ENCODE measurements around the gene COBLL1. TPM values are rescaled to one million over a fixed set of nuclear protein-coding genes. Genes with fewer than 3 reads are reported as not detected.

The COBLL1 gene
- total RNA-seq, 1 experiment from 2014 or later: 5.9 TPM

DNA sequence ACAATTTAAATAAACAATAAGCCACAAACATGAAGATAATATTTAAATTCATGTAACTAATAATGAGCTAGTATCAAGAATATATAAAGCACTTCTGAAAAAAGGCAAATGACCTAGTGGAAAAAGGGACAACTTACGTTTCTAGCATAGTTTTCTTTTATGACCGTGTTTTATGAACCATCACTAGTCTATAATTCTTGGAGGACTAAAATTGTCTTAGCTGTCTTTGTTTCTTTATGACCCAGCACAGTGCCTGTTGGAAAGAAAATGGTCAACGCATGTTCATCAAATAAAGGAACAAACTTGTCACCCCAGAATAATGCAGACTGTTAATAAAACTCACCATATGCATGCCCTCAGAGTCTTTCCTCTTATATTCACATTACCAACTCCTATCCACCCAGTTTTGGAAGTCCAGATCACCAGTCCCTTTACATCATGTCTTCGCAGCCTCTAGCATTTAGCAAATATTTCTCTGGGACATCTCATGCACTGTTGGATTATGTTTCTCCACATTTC is 162.9 kb downstream of the COBLL1 start:
- no peak overlapping the region for H3K9ac ChIP-seq (ENCODE audit: extremely low read depth, insufficient read length, low read length)
- H2BK20ac ChIP-seq (ENCODE audit: low read depth, low read length, poor library complexity, severe bottlenecking): no peak overlapping the region
- DNase-seq: no peak
- no peaks in the 10 kb centered on the region for H3K79me2 ChIP-seq (ENCODE audit: insufficient read depth, low read length)
- H2BK15ac ChIP-seq (ENCODE audit: low read depth, low read length): no peak overlapping the region
- no peak overlapping the region for H3K23ac ChIP-seq (ENCODE audit: insufficient read length, low read depth, low read length)
- no peak overlapping the region for H2AK5ac ChIP-seq (ENCODE audit: insufficient read length, low read length)
- H3K27ac ChIP-seq (ENCODE audit: insufficient read length, low read depth, low read length): no peak overlapping the region
- no peak overlapping the region for H2AFZ ChIP-seq (ENCODE audit: low read length)
- no peaks in the 10 kb centered on the region for H3K79me1 ChIP-seq (ENCODE audit: insufficient read depth, low read depth, low read length, poor library complexity, severe bottlenecking)
- H3T11ph ChIP-seq (ENCODE audit: low read length): no peak overlapping the region
- no peak overlapping the region for H4K5ac ChIP-seq (ENCODE audit: insufficient read length, low read depth, low read length)
- no peaks in the 10 kb centered on the region for H3K9me3 Mint-ChIP-seq
- no peak overlapping the region for H2BK5ac ChIP-seq (ENCODE audit: insufficient read length, low read length)
- no CpG with 5 or more reads among the region's 4 CpGs for WGBS (ENCODE audit: extremely low coverage, insufficient read length, low lambda C conversion rate)
- no peak overlapping the region for H3K14ac ChIP-seq (ENCODE audit: insufficient read depth, low read length)
- H3K27me3 ChIP-seq (ENCODE audit: insufficient read depth, low read length): no peaks in the 10 kb centered on the region
- H3K23me2 ChIP-seq (ENCODE audit: insufficient read length, low read depth, low read length, poor library complexity, severe bottlenecking): no peaks in the 10 kb centered on the region
- no peak overlapping the region for H3K4me2 ChIP-seq (ENCODE audit: insufficient read depth, insufficient read length, low read length)
- H3K4ac ChIP-seq (ENCODE audit: low read depth, low read length): no peak overlapping the region
- no peak overlapping the region for H3K18ac ChIP-seq (ENCODE audit: insufficient read length, low read depth, low read length)
- H3K36me3 Mint-ChIP-seq (ENCODE audit: insufficient read depth in 1 of 3, low read depth in 3 of 3): no peaks in the 10 kb centered on the region
- H4K91ac ChIP-seq (ENCODE audit: insufficient read length, low read depth, low read length): no peak overlapping the region
- H4K8ac ChIP-seq (replicated peaks; ENCODE audit: insufficient read length, low read depth, low read length): no peak overlapping the region
- TF ChIP-seq CTCF (conservative IDR thresholded peaks at IDR 0.05): no peak
- no peaks in the 10 kb centered on the region for H4K20me1 ChIP-seq (ENCODE audit: control insufficient read depth, insufficient read depth, insufficient read length)
- H3K56ac ChIP-seq (ENCODE audit: insufficient read length, low read depth, low read length): no peak overlapping the region
- H2BK120ac ChIP-seq (ENCODE audit: low read depth, low read length, poor library complexity, severe bottlenecking): no peak overlapping the region
- H2BK12ac ChIP-seq (ENCODE audit: insufficient read length, low read depth, low read length): no peak overlapping the region
- no peaks in the 10 kb centered on the region; the same call in 1 of the 2 replicates for H3K27me3 Mint-ChIP-seq (ENCODE audit: low read depth)
- H3K4me1 Mint-ChIP-seq: no peaks in the 10 kb centered on the region
- H3K27ac Mint-ChIP-seq: no peak overlapping the region
- H3K4me1 ChIP-seq (ENCODE audit: insufficient read depth, low read length): no peaks in the 10 kb centered on the region
- no peak overlapping the region for H3K4me3 Mint-ChIP-seq
- no peaks in the 10 kb centered on the region for H3K9me3 ChIP-seq (ENCODE audit: control insufficient read depth, low read depth, low read length)
